HEK293 (cell line): ENCODE measurements around the gene OR10P1.

Experiments
- CTCF ChIA-PET: fragments of 350-600 bp; formaldehyde crosslinking; extraction: SDS; loops from one replicate; lab custom pipeline; 2021; ENCODE audit warnings: antibody characterized with exemption; lab: Yijun Ruan, JAX
- POLR2A ChIA-PET: fragments of 300-600 bp; formaldehyde crosslinking; extraction: SDS; loops from one replicate; lab custom pipeline; 2020; ENCODE audit warnings: antibody characterized with exemption, inconsistent platforms; lab: Yijun Ruan, JAX
- H3K27ac ChIP-seq: fragments of 200-500 bp; sonication (Bioruptor generic); 2 replicates; pipeline ENCODE4 v1.5.1; 2014; ENCODE audit warnings: low read depth, low read length, control low read depth, inconsistent platforms; ENCODE audit errors: extremely low read depth
- H3K36me3 ChIP-seq, 2 experiments: fragments of 200-500 bp in 1 of 2; sonication (Bioruptor generic) in 1 of 2; 1 replicate in 1 of 2; 2 replicates in 1 of 2; pipeline ENCODE4 v1.5.1; 2014 to 2017; ENCODE audit warnings: inconsistent platforms in 2 of 2, low read length in 2 of 2; ENCODE audit not compliant: control insufficient read depth in 2 of 2, insufficient read depth in 1 of 2
- H3K4me1 ChIP-seq: fragments of 200-500 bp; sonication (Bioruptor generic); 2 replicates; pipeline ENCODE4 v1.5.1; 2014; ENCODE audit warnings: mild to moderate bottlenecking, low read length, inconsistent platforms; ENCODE audit not compliant: control insufficient read depth, insufficient read depth
- H3K4me3 ChIP-seq: 2 replicates; pipeline ENCODE4 v1.5.1; 2011; ENCODE audit warnings: low read depth, mild to moderate bottlenecking, control low read depth, low read length, moderate library complexity
- H3K9me3 ChIP-seq: fragments of 200-500 bp; sonication (Bioruptor generic); 2 replicates; pipeline ENCODE4 v1.5.1; 2014; ENCODE audit warnings: low read depth, low read length, inconsistent platforms; ENCODE audit not compliant: control insufficient read depth, insufficient read depth
- GLIS2 ChIP-seq: fragments of 450-650 bp; formaldehyde crosslinking; IDR thresholded peaks from 2 replicates; pipeline ENCODE4 v1.5.1; 2016; ENCODE audit warnings: missing biosample characterization, missing genetic modification characterization
- IKZF3 ChIP-seq: fragments of 450-650 bp; IDR thresholded peaks from 2 replicates; pipeline ENCODE4 v1.5.0; 2018; ENCODE audit warnings: missing biosample characterization, mild to moderate bottlenecking, missing genetic modification characterization, moderate library complexity
- KLF1 ChIP-seq: fragments of 450-650 bp; formaldehyde crosslinking; IDR thresholded peaks from 2 replicates; pipeline ENCODE4 v1.5.1; 2016; ENCODE audit warnings: missing biosample characterization, missing genetic modification characterization
- PRDM1 ChIP-seq: fragments of 450-650 bp; formaldehyde crosslinking; IDR thresholded peaks from 2 replicates; pipeline ENCODE4; 2016; ENCODE audit warnings: missing biosample characterization, missing genetic modification characterization
- WT1 ChIP-seq: fragments of 450-650 bp; formaldehyde crosslinking; IDR thresholded peaks from 2 replicates; pipeline ENCODE4 v1.5.1; 2016; ENCODE audit warnings: missing biosample characterization, missing genetic modification characterization
- ZBTB17 ChIP-seq: fragments of 450-650 bp; formaldehyde crosslinking; IDR thresholded peaks from 2 replicates; pipeline ENCODE4 v1.5.1; 2016; ENCODE audit warnings: missing biosample characterization, missing genetic modification characterization
- ZFHX2 ChIP-seq: fragments of 450-650 bp; formaldehyde crosslinking; conservative IDR thresholded peaks from 2 replicates; pipeline ENCODE4 v1.5.1; 2016; ENCODE audit warnings: missing biosample characterization, missing genetic modification characterization
- ZFP3 ChIP-seq: fragments of 450-650 bp; formaldehyde crosslinking; IDR thresholded peaks from 2 replicates; pipeline ENCODE4 v1.5.1; 2016; ENCODE audit warnings: low read depth, missing biosample characterization, missing genetic modification characterization
- ZNF10 ChIP-seq: fragments of 450-650 bp; formaldehyde crosslinking; IDR thresholded peaks from 2 replicates; pipeline ENCODE4 v1.5.1; 2017; ENCODE audit warnings: missing biosample characterization, missing genetic modification characterization
- ZNF169 ChIP-seq: fragments of 450-650 bp; formaldehyde crosslinking; IDR thresholded peaks from 2 replicates; pipeline ENCODE4 v1.5.1; 2016; ENCODE audit warnings: missing biosample characterization, missing genetic modification characterization
- ZNF184 ChIP-seq: fragments of 450-650 bp; IDR thresholded peaks from 2 replicates; pipeline ENCODE4 v1.5.1; 2018; ENCODE audit warnings: missing biosample characterization, mild to moderate bottlenecking, missing genetic modification characterization
- ZNF214 ChIP-seq: fragments of 450-650 bp; formaldehyde crosslinking; IDR thresholded peaks from 2 replicates; pipeline ENCODE4 v1.5.1; 2017; ENCODE audit warnings: missing biosample characterization, mild to moderate bottlenecking, missing genetic modification characterization, borderline replicate concordance
- ZNF274 ChIP-seq, 2 experiments: fragments of 200-500 bp in 1 of 2; fragments of 450-650 bp in 1 of 2; sonication (Bioruptor generic) in 1 of 2; formaldehyde crosslinking in 1 of 2; IDR thresholded peaks; 2 replicates each; pipeline versions ENCODE4 v1.5.1 to v1.6.1; 2014 to 2016; ENCODE audit warnings: borderline replicate concordance in 1 of 2, inconsistent platforms in 1 of 2, low read length in 1 of 2, missing biosample characterization in 1 of 2, missing genetic modification characterization in 1 of 2
- ZNF292 ChIP-seq: fragments of 450-650 bp; formaldehyde crosslinking; IDR thresholded peaks from 2 replicates; pipeline ENCODE4 v1.5.1; 2016; ENCODE audit warnings: low read depth, missing biosample characterization, missing genetic modification characterization, borderline replicate concordance
- ZNF530 ChIP-seq: fragments of 450-650 bp; formaldehyde crosslinking; IDR thresholded peaks from 2 replicates; pipeline ENCODE4 v1.5.1; 2016; ENCODE audit warnings: low read depth, missing biosample characterization, missing genetic modification characterization
- ZNF549 ChIP-seq: fragments of 450-650 bp; IDR thresholded peaks from 2 replicates; pipeline ENCODE4 v1.5.1; 2018; ENCODE audit warnings: missing biosample characterization, missing genetic modification characterization, mild to moderate bottlenecking, inconsistent platforms, moderate library complexity
- ZNF664 ChIP-seq: fragments of 450-650 bp; formaldehyde crosslinking; IDR thresholded peaks from 2 replicates; pipeline ENCODE4 v1.5.1; 2016; ENCODE audit warnings: missing biosample characterization, missing genetic modification characterization
- ZNF670 ChIP-seq: fragments of 450-650 bp; formaldehyde crosslinking; IDR thresholded peaks from 2 replicates; pipeline ENCODE4 v1.5.1; 2016; ENCODE audit warnings: missing biosample characterization, missing genetic modification characterization, low read depth
- ZSCAN23 ChIP-seq: fragments of 450-650 bp; formaldehyde crosslinking; IDR thresholded peaks from 2 replicates; pipeline ENCODE4 v1.5.1; 2016; ENCODE audit warnings: missing biosample characterization, missing genetic modification characterization
- ZXDB ChIP-seq: fragments of 450-650 bp; formaldehyde crosslinking; IDR thresholded peaks from 2 replicates; pipeline ENCODE4 v1.5.1; 2016; ENCODE audit warnings: missing biosample characterization, missing genetic modification characterization
- TF ChIP-seq, protein P1 (sequence below): fragments of 450-650 bp; formaldehyde crosslinking; IDR thresholded peaks from 2 replicates; pipeline ENCODE4 v1.5.1; 2017; ENCODE audit warnings: missing biosample characterization, missing genetic modification characterization
- TF ChIP-seq, protein P2 (sequence below): fragments of 450-650 bp; formaldehyde crosslinking; IDR thresholded peaks from 2 replicates; pipeline ENCODE4 v1.5.1; 2016; ENCODE audit warnings: missing biosample characterization, missing genetic modification characterization
- TF ChIP-seq, protein P3 (sequence below): sonication (generic); formaldehyde crosslinking; IDR thresholded peaks from 2 replicates; pipeline ENCODE4 v1.8.1; 2022; ENCODE audit warnings: mild to moderate bottlenecking, moderate library complexity, missing genetic modification reagents
- TF ChIP-seq, protein P4 (sequence below): fragments of 450-650 bp; formaldehyde crosslinking; IDR thresholded peaks from 2 replicates; pipeline ENCODE4 v1.5.1; 2017; ENCODE audit warnings: missing biosample characterization, missing genetic modification characterization
- TF ChIP-seq, protein P5 (sequence below): fragments of 450-650 bp; formaldehyde crosslinking; conservative IDR thresholded peaks from 2 replicates; pipeline ENCODE4 v1.5.1; 2016; ENCODE audit warnings: low read depth, missing biosample characterization, missing genetic modification characterization

OR10P1 gene

DNA sequence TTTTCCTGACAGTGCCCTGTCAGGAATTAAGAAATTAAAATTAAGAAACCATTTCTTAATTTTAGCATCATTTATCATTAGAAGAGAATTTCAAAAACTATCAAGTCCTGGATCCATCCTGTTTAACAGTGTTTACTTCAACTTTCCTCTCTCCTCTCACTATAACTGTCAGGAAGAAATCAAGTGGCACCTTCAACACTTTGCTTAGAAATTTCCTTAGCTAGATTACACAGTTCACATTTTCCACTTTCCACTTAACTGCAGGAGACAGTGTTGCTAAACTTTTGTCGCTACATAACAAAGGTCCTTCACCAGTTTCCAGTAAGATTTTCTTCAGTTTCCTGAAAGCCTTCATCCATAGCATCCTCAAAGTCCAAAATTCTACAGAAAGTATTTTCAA lies 21.9 kb upstream of the OR10P1 start:
- TF ChIP-seq ZNF214 (no peak), ZBTB17 (no peak)
- ChIA-PET CTCF (interaction anchor here (1.2 to 1.6 kb wide), 2 partner anchors 18 to 426 kb away, joined by 3 to 4 read pairs; no protein-coding TSS in a partner anchor), POLR2A (no interaction called here)
- Histone ChIP-seq H3K9me3 (no peaks in the 10 kb centered on the region; the same call in 1 of the 2 replicates), H3K4me1 (no peaks in the 10 kb centered on the region), H3K27ac (no peak overlapping the region), H3K4me3 (no peak overlapping the region), H3K36me3 (no peaks in the 10 kb centered on the region)

DNA sequence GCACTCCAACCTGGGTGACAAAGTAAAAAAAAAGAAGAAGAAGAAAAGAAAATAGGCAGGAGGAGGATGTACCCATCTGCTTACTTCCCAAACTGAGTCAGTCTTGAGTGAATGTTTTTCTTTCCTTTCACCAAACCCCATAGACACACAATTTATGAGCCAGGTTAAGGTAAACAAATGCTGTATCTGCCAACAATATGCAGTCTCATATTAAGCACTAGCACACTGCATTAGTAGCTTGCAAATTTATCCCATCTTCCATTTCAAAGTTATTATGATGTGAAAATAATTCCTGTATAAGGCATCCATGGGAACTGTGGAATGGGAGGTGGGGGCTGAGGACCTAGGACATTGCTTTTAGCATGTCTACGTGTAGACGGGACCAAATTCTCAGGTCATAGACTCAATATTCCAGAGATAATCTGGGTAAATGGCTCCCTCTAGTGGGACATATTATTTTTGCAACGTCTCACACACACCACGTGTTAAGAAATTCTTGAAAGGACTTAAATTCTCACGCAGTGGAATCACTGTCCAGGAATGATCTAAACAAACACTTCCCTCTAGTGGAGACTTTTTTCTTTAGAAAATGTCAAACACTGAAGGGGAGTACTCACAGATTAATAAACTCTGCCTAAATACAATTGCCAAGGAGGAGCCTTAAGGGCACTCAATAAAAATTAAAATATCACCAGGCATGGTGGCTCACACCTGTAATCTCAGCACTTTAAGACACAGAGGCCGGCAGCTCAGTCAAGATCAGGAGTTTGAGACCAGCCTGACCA lies 17.1 kb upstream of the OR10P1 start:
- Histone ChIP-seq H3K9me3 (no peaks in the 10 kb centered on the region; the same call in 1 of the 2 replicates), H3K4me1 (no peaks in the 10 kb centered on the region), H3K36me3 (no peaks in the 10 kb centered on the region), H3K4me3 (no peak overlapping the region), H3K27ac (no peak overlapping the region)
- CTCF ChIA-PET = interaction anchor here (0.6 to 4.7 kb wide), 18 partner anchors 8 to 581 kb away, joined by 3 to 38 read pairs (median 4); no protein-coding TSS in a partner anchor
- POLR2A ChIA-PET = no interaction called here
- TF ChIP-seq ZNF169 (tag by site-specific recombination) (no peak), ZNF664 (no peak), ZNF549 (tag by site-specific recombination) (no peak), WT1 (tag by site-specific recombination) (0 out of 2 replicates have a peak, but pooled peaks have one; percentile 26), ZXDB (tag by site-specific recombination) (no peak), ZNF292 (no peak), ZNF530 (tag by site-specific recombination) (no peak), ZSCAN23 (tag by site-specific recombination) (no peak), IKZF3 (no peak), ZFP3 (tag by site-specific recombination) (no peak), ZFHX2 (tag by site-specific recombination) (no peak), ZNF274 (IDR thresholded peaks at IDR 0.05; ENCODE audit: low read length) (no peak), ZNF274 (tag by site-specific recombination; IDR thresholded peaks at IDR 0.05; ENCODE audit: borderline replicate concordance) (no peak), GLIS2 (tag by site-specific recombination) (no peak), ZNF184 (no peak), ZNF10 (no peak), PRDM1 (no peak), ZNF214 (no peak), ZNF670 (tag by site-specific recombination) (no peak), KLF1 (tag by site-specific recombination) (no peak)
- TF ChIP-seq, protein P1, sequence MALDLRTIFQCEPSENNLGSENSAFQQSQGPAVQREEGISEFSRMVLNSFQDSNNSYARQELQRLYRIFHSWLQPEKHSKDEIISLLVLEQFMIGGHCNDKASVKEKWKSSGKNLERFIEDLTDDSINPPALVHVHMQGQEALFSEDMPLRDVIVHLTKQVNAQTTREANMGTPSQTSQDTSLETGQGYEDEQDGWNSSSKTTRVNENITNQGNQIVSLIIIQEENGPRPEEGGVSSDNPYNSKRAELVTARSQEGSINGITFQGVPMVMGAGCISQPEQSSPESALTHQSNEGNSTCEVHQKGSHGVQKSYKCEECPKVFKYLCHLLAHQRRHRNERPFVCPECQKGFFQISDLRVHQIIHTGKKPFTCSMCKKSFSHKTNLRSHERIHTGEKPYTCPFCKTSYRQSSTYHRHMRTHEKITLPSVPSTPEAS (tag by site-specific recombination) = no peak
- TF ChIP-seq, protein P2, sequence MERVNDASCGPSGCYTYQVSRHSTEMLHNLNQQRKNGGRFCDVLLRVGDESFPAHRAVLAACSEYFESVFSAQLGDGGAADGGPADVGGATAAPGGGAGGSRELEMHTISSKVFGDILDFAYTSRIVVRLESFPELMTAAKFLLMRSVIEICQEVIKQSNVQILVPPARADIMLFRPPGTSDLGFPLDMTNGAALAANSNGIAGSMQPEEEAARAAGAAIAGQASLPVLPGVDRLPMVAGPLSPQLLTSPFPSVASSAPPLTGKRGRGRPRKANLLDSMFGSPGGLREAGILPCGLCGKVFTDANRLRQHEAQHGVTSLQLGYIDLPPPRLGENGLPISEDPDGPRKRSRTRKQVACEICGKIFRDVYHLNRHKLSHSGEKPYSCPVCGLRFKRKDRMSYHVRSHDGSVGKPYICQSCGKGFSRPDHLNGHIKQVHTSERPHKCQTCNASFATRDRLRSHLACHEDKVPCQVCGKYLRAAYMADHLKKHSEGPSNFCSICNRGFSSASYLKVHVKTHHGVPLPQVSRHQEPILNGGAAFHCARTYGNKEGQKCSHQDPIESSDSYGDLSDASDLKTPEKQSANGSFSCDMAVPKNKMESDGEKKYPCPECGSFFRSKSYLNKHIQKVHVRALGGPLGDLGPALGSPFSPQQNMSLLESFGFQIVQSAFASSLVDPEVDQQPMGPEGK (tag by site-specific recombination) = no peak
- TF ChIP-seq, protein P3, sequence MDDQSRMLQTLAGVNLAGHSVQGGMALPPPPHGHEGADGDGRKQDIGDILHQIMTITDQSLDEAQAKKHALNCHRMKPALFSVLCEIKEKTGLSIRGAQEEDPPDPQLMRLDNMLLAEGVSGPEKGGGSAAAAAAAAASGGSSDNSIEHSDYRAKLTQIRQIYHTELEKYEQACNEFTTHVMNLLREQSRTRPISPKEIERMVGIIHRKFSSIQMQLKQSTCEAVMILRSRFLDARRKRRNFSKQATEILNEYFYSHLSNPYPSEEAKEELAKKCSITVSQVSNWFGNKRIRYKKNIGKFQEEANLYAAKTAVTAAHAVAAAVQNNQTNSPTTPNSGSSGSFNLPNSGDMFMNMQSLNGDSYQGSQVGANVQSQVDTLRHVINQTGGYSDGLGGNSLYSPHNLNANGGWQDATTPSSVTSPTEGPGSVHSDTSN (CRISPR knock-in tag) = no peak
- TF ChIP-seq, protein P4, sequence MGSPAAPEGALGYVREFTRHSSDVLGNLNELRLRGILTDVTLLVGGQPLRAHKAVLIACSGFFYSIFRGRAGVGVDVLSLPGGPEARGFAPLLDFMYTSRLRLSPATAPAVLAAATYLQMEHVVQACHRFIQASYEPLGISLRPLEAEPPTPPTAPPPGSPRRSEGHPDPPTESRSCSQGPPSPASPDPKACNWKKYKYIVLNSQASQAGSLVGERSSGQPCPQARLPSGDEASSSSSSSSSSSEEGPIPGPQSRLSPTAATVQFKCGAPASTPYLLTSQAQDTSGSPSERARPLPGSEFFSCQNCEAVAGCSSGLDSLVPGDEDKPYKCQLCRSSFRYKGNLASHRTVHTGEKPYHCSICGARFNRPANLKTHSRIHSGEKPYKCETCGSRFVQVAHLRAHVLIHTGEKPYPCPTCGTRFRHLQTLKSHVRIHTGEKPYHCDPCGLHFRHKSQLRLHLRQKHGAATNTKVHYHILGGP (tag by site-specific recombination) = peak; percentile 99
- TF ChIP-seq, protein P5, sequence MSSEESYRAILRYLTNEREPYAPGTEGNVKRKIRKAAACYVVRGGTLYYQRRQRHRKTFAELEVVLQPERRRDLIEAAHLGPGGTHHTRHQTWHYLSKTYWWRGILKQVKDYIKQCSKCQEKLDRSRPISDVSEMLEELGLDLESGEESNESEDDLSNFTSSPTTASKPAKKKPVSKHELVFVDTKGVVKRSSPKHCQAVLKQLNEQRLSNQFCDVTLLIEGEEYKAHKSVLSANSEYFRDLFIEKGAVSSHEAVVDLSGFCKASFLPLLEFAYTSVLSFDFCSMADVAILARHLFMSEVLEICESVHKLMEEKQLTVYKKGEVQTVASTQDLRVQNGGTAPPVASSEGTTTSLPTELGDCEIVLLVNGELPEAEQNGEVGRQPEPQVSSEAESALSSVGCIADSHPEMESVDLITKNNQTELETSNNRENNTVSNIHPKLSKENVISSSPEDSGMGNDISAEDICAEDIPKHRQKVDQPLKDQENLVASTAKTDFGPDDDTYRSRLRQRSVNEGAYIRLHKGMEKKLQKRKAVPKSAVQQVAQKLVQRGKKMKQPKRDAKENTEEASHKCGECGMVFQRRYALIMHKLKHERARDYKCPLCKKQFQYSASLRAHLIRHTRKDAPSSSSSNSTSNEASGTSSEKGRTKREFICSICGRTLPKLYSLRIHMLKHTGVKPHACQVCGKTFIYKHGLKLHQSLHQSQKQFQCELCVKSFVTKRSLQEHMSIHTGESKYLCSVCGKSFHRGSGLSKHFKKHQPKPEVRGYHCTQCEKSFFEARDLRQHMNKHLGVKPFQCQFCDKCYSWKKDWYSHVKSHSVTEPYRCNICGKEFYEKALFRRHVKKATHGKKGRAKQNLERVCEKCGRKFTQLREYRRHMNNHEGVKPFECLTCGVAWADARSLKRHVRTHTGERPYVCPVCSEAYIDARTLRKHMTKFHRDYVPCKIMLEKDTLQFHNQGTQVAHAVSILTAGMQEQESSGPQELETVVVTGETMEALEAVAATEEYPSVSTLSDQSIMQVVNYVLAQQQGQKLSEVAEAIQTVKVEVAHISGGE (tag by site-specific recombination) = no peak
